Esophagus muscularis mucosa (tissue), 4 donors: ENCODE data around the gene GJB2. TPM values are rescaled to one million over a fixed set of nuclear protein-coding genes. Genes with fewer than 3 reads are reported as not detected.

Experiments
- DNase-seq: peaks from one replicate; pipeline ENCODE4 v3.0.0-alpha.2; 2017; ENCODE audit errors: extremely low spot score
- H3K27ac ChIP-seq, 4 donors: fragments of 200-600 bp; sonication (generic); replicated peaks in 1 of 4; 1 replicate in 3 of 4; 2 replicates in 1 of 4; pipeline ENCODE4 v1.5.1; 2016 to 2019; ENCODE audit warnings: mild to moderate bottlenecking in 1 of 4
- H3K27me3 ChIP-seq, 4 donors: fragments of 200-600 bp; sonication (generic); one replicate each; pipeline versions ENCODE4 v1.5.1 to v1.6.0; 2016 to 2019
- H3K36me3 ChIP-seq, 4 donors: fragments of 200-600 bp; sonication (generic); one replicate each; pipeline ENCODE4 v1.5.1; 2016 to 2019
- H3K4me1 ChIP-seq, 4 donors: fragments of 200-600 bp; sonication (generic); one replicate each; pipeline ENCODE4 v1.5.1; 2016 to 2019
- H3K4me3 ChIP-seq, 4 donors: fragments of 200-600 bp; sonication (generic); 1 replicate in 2 of 4; 2 replicates in 2 of 4; pipeline ENCODE4 v1.5.1; 2016 to 2019; ENCODE audit warnings: mild to moderate bottlenecking in 4 of 4, moderate library complexity in 1 of 4
- H3K9me3 ChIP-seq, 4 donors: fragments of 200-600 bp; sonication (generic); 1 replicate in 3 of 4; 2 replicates in 1 of 4; pipeline ENCODE4 v1.5.1; 2016 to 2019
- CTCF ChIP-seq, 3 experiments: fragments of 200-600 bp in 2 of 3; fragments of 450-650 bp in 1 of 3; sonication (generic) in 2 of 3; IDR thresholded peaks; one replicate each; pipeline ENCODE4 v1.5.1; 2017 to 2019; ENCODE audit warnings: antibody characterized with exemption in 3 of 3, mild to moderate bottlenecking in 2 of 3, moderate library complexity in 1 of 3
- EP300 ChIP-seq: sonication (generic); formaldehyde crosslinking; IDR thresholded peaks from one replicate; pipeline ENCODE4 v1.6.1; 2017; ENCODE audit warnings: antibody characterized with exemption
- POLR2A ChIP-seq: fragments of 450-650 bp; IDR thresholded peaks from one replicate; pipeline ENCODE4 v1.6.1; 2017; ENCODE audit warnings: antibody characterized with exemption, moderate library complexity, mild to moderate bottlenecking, low read depth
- POLR2AphosphoS5 ChIP-seq, 2 donors: sonication (generic); formaldehyde crosslinking; IDR thresholded peaks; one replicate each; pipeline ENCODE4 v1.6.1; 2017; ENCODE audit warnings: antibody characterized with exemption in 2 of 2
- WGBS: methylation state at CpG from one replicate; pipeline ENCODE4 v1.1.5; 2018; 5-methylcytosine and 5-hydroxymethylcytosine counted together
- intact Hi-C: fragments of 100-400 bp; cut with DNase I; formaldehyde crosslinking; loops from one replicate; pipeline ENCODE4 v1.15.1; 2023
- total RNA-seq, 4 donors: library from RNA; depleted of rRNA; stranded (reverse); fragments of >200 nt; gene quantifications; one replicate each; pipeline versions ENCODE4 v1.1.0 to v1.2.1, GENCODE V29; 2016

GJB2 gene
- under 1 TPM in 2 of 4 donors, not detected in 2; 0.50 to 0.75 TPM for total RNA-seq

DNA sequence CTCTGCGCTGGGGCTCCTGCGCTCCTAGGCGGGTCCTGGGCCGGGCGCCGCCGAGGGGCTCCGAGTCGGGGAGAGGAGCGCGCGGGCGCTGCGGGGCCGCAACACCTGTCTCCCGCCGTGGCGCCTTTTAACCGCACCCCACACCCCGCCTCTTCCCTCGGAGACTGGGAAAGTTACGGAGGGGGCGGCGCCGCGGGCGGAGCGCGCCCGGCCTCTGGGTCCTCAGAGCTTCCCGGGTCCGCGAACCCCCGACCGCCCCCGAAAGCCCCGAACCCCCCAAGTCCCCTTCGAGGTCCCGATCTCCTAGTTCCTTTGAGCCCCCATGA lies at the start of gene GJB2:
GJB2 (minus strand) TSS at position 103 of the 326 bp plus-strand sequence. CDS start 3,357 bp downstream, outside the sequence.
- no CpG with 5 or more reads among the region's 39 CpGs for WGBS
- H3K9me3 ChIP-seq = no peaks in the 10 kb centered on the region
- peaks cover 3 to 66% (median 35%) of the 10 kb centered on the region in 4 donors for H3K27me3 ChIP-seq
- H3K36me3 ChIP-seq = no peaks in the 10 kb centered on the region
- no peak for DNase-seq
- intact Hi-C loops = no loop called here
- TF ChIP-seq POLR2A (no peak), POLR2AphosphoS5 (IDR thresholded peaks at IDR 0.05) (no peak), EP300 (no peak), CTCF (IDR thresholded peaks at IDR 0.05) (no peak)
- no peak within 1 kb of the TSS for H3K27ac ChIP-seq
- peak within 1 kb of the TSS; percentile 55 to 68 (median 60) for H3K4me3 ChIP-seq
- H3K4me1 ChIP-seq = peaks cover 20 to 29% (median 27%) of the 10 kb centered on the region in 4 donors

DNA sequence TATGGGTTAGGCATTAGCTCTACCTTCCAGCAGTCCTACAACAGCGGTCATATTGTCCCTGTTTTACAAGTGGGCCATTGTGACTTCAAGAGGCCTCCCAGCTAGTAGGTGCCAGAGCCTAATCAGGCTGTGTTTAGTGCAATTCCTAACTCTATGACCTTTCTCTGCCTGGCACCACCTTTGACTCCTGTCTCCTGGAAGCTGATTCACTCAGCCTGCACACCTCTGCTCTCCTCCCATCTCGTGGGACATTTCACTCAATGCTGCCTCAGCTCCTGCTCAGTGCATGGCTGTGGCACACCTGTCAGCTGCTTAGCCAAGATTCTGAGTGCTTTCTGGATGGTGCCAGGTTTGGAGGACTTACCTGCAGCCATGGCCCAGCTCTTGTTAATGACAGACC lies 48.9 kb upstream of the GJB2 start:
- DNase-seq = no peak
- Histone ChIP-seq H3K27me3 (peaks cover 0 to 10% (median 0%) of the 10 kb centered on the region in 4 donors), H3K36me3 (no peaks in the 10 kb centered on the region), H3K9me3 (no peaks in the 10 kb centered on the region), H3K4me1 (no peaks in the 10 kb centered on the region), H3K27ac (no peak overlapping the region), H3K4me3 (no peak overlapping the region)
- no peak for TF ChIP-seq CTCF (IDR thresholded peaks at IDR 0.05)
- intact Hi-C loops = no loop called here
- 73% methylated on average over 2 of the region's 2 CpGs for WGBS

DNA sequence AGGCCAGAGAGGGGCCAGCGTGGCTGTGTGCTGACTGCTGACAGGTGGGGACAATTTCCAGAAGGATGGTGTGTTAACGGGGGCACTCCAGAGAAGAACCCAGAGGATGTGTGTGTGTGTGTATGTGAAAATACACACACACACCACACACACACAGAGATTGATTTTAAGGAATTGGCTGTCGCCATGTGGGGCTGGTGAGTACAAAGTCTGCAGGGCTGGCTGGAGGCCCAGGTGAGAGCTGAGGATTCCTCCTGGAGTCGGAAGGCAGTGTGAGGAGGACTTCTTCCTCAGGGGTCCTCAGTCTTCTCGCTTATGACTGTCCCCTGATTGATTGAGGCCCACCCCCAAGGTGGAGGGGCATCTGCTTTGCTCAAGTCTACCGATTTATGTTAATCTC lies 47.0 kb upstream of the GJB2 start:
- Histone ChIP-seq H3K36me3 (no peaks in the 10 kb centered on the region), H3K27ac (no peak overlapping the region), H3K4me3 (no peak overlapping the region), H3K9me3 (no peaks in the 10 kb centered on the region), H3K27me3 (peaks cover 0 to 24% (median 0%) of the 10 kb centered on the region in 4 donors), H3K4me1 (no peaks in the 10 kb centered on the region)
- 80% methylated on average over 3 of the region's 6 CpGs for WGBS
- no peak for DNase-seq
- no peak for TF ChIP-seq POLR2AphosphoS5 (IDR thresholded peaks at IDR 0.05)
- no peak for TF ChIP-seq CTCF (IDR thresholded peaks at IDR 0.05)
- TF ChIP-seq EP300 = no peak
- TF ChIP-seq POLR2A = no peak
- intact Hi-C loops = no loop called here

- Histone ChIP-seq H3K27ac (no peak overlapping the region), H3K36me3 (no peaks in the 10 kb centered on the region), H3K4me1 (peaks cover 9 to 18% (median 13%) of the 10 kb centered on the region in 4 donors), H3K27me3 (peaks cover 0 to 65% (median 21%) of the 10 kb centered on the region in 4 donors), H3K9me3 (no peaks in the 10 kb centered on the region), H3K4me3 (peak overlapping the region; percentile 28 to 47 (median 40))
- WGBS = 59% methylated on average over 10 of the region's 25 CpGs
- DNase-seq = no peak
- intact Hi-C loops = no loop called here
- TF ChIP-seq EP300 (no peak), POLR2A (no peak), POLR2AphosphoS5 (IDR thresholded peaks at IDR 0.05) (no peak), CTCF (IDR thresholded peaks at IDR 0.05) (no peak)
These were observed 40.0 kb upstream of the GJB2 start for GRCh38 chr13:20232556-20233277.
